ACC112 (cell line): Measurements from ENCODE around the gene SLCO4A1.
"Not testable (repeated sequence)": the region's sequence is repeated elsewhere in the genome, so short reads cannot be mapped to it uniquely, and the experiment has no call there.

Experiments
- H2AFZ ChIP-seq: fragments of 200-600 bp; sonication (generic); one replicate; pipeline ENCODE4 v1.6.0; 2017; ENCODE audit warnings: antibody characterized with exemption, low read length; ENCODE audit not compliant: unreplicated experiment
- H3K27ac ChIP-seq: fragments of 200-600 bp; sonication (generic); 2 replicates; pipeline ENCODE4 v1.5.1; 2014; ENCODE audit warnings: low read depth, mild to moderate bottlenecking, antibody characterized with exemption, low read length, moderate library complexity
- H3K27me3 ChIP-seq: fragments of 200-600 bp; sonication (generic); 2 replicates; pipeline ENCODE4 v1.6.1; 2014; ENCODE audit warnings: mild to moderate bottlenecking, antibody characterized with exemption, low read length, moderate library complexity, mixed read lengths; ENCODE audit not compliant: insufficient read depth
- H3K36me3 ChIP-seq: fragments of 200-600 bp; sonication (generic); 2 replicates; pipeline ENCODE4 v1.6.1; 2016; ENCODE audit warnings: mild to moderate bottlenecking, antibody characterized with exemption, low read length, moderate library complexity, mixed read lengths; ENCODE audit not compliant: insufficient read depth
- H3K4me1 ChIP-seq: fragments of 200-600 bp; sonication (generic); one replicate; pipeline ENCODE4 v1.6.1; 2016; ENCODE audit warnings: low read length, mixed read lengths; ENCODE audit not compliant: insufficient read depth, unreplicated experiment, control insufficient read depth
- H3K4me3 ChIP-seq: fragments of 200-600 bp; sonication (generic); 2 replicates; pipeline ENCODE4 v1.5.1; 2014; ENCODE audit warnings: mild to moderate bottlenecking, low read depth, low read length
- H3K79me2 ChIP-seq: fragments of 200-600 bp; sonication (generic); one replicate; pipeline ENCODE4 v1.6.0; 2016; ENCODE audit warnings: low read length; ENCODE audit not compliant: control insufficient read depth, unreplicated experiment, insufficient read depth

SLCO4A1 gene

GRCh38 chr20:62679978-62680589, 37.8 kb downstream of the SLCO4A1 start:
- no peak overlapping the region for H3K4me3 ChIP-seq
- H2AFZ ChIP-seq = no peak overlapping the region
- H3K27ac ChIP-seq = no peak overlapping the region
- H3K79me2 ChIP-seq = no peaks in the 10 kb centered on the region
- H3K27me3 ChIP-seq = peaks cover 46% of the 10 kb centered on the region
- H3K36me3 ChIP-seq = no peaks in the 10 kb centered on the region
- H3K4me1 ChIP-seq = no peaks in the 10 kb centered on the region

DNA sequence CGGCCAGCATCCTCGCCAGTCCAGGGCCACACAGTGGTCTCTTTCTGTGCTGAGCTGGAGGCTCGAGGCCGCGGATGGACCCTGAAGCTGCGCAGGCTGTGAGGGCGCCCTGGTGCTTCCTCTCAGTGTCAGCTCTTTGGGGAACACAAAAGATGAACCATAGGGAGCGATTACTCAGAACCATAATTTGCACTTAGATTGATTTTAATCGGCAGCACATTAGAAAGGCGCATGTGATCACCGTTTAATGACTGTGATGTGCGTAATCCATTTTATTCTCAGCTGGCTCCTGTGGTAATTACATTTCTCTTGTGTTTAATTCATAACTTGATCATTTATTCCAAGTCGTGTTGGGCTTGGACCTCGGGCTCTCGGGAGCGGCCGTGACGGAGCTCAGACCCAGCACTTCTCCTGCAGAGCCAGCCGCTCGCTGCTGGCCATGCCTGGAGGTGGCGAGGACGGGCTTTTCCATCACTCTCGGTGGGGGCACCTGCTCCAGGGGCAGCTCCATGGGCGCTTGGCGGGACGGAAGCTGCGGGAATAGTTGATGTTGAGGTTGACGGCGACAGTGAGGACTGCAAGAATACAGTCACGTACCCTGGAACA, 40.7 kb downstream of the SLCO4A1 start:
- Histone ChIP-seq H3K27ac (no peak overlapping the region), H3K36me3 (no peaks in the 10 kb centered on the region), H3K27me3 (peaks cover 46% of the 10 kb centered on the region), H2AFZ (no peak overlapping the region), H3K79me2 (no peaks in the 10 kb centered on the region), H3K4me1 (no peaks in the 10 kb centered on the region), H3K4me3 (no peak overlapping the region)

DNA sequence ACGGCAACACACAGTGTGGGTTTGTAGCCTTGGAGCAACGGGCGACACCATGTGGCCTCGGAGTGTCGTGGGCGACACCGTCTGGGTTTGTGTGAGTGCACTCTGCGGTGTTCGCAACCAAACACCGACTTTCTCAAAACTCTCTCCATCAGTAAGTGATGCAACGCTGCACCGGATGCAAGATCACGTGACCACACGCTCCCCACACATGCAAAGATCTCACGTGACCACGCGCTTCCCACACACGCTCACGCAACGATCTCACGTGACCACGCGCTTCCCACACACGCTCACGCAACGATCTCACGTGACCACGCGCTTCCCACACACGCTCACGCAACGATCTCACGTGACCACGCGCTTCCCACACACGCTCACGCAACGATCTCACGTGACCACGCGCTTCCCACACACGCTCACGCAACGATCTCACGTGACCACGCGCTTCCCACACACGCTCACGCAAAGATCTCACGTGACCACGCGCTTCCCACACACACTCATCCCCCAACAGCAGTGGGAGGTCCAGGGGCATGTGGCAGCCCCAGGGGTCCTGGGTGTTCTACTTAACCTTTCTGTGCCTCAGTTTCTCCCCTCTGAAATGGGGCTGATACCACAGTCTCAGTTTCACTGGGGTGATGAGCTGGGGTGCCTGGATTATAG, 41.5 kb downstream of the SLCO4A1 start:
- peaks cover 46% of the 10 kb centered on the region for H3K27me3 ChIP-seq
- not testable (repeated sequence) for H3K4me1 ChIP-seq

GRCh38 chr20:62684981-62685380, 42.7 kb downstream of the SLCO4A1 start:
- H3K36me3 ChIP-seq = no peaks in the 10 kb centered on the region
- H3K27me3 ChIP-seq = peaks cover 46% of the 10 kb centered on the region

More for the DNA sequence above, 41.5 kb downstream of the SLCO4A1 start:
- H3K27ac ChIP-seq, H3K79me2 ChIP-seq, H2AFZ ChIP-seq, H3K4me3 ChIP-seq, H3K36me3 ChIP-seq: not testable (repeated sequence)

GRCh38 chr20:62685781-62686555, 43.7 kb downstream of the SLCO4A1 start:
- Histone ChIP-seq H3K4me1 (no peaks in the 10 kb centered on the region), H3K27ac (no peak overlapping the region), H3K79me2 (no peaks in the 10 kb centered on the region), H2AFZ (no peak overlapping the region), H3K36me3 (no peaks in the 10 kb centered on the region), H3K27me3 (peaks cover 41% of the 10 kb centered on the region), H3K4me3 (no peak overlapping the region)

More at GRCh38 chr20:62684981-62685380, 42.7 kb downstream of the SLCO4A1 start:
- Histone ChIP-seq H2AFZ (no peak overlapping the region), H3K4me1 (no peaks in the 10 kb centered on the region), H3K79me2 (no peaks in the 10 kb centered on the region), H3K27ac (no peak overlapping the region), H3K4me3 (no peak overlapping the region)

GRCh38 chr20:62686869-62687830, 44.8 kb downstream of the SLCO4A1 start:
- H3K36me3 ChIP-seq = no peaks in the 10 kb centered on the region
- peaks cover 31% of the 10 kb centered on the region for H3K27me3 ChIP-seq
- no peaks in the 10 kb centered on the region for H3K79me2 ChIP-seq

DNA sequence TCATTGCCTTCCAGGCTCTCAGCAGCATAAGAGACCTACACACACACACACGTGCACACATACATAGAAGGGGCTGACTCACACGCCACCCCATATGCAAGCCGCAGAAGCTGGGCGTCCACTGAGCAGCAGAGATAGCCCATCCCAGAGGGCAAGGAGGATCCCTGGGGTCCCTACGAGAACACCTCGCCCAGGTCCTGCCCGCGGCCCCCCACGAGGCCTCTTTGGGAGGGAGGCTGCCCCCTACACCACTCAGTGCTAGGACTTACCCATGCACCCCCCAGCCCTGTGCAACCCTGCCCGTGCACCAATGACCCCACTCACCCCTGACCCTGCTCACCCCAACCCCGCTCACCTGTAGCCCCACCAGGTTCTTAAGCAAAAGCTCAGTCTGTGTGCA, 45.8 kb downstream of the SLCO4A1 start:
- no peaks in the 10 kb centered on the region for H3K79me2 ChIP-seq
- H3K36me3 ChIP-seq = no peaks in the 10 kb centered on the region
- peaks cover 21% of the 10 kb centered on the region for H3K27me3 ChIP-seq
- no peak overlapping the region for H3K4me3 ChIP-seq
- no peak overlapping the region for H2AFZ ChIP-seq
- no peak overlapping the region for H3K27ac ChIP-seq
- H3K4me1 ChIP-seq = no peaks in the 10 kb centered on the region

More at GRCh38 chr20:62686869-62687830, 44.8 kb downstream of the SLCO4A1 start:
- H2AFZ ChIP-seq = no peak overlapping the region
- no peak overlapping the region for H3K27ac ChIP-seq
- no peaks in the 10 kb centered on the region for H3K4me1 ChIP-seq
- no peak overlapping the region for H3K4me3 ChIP-seq

DNA sequence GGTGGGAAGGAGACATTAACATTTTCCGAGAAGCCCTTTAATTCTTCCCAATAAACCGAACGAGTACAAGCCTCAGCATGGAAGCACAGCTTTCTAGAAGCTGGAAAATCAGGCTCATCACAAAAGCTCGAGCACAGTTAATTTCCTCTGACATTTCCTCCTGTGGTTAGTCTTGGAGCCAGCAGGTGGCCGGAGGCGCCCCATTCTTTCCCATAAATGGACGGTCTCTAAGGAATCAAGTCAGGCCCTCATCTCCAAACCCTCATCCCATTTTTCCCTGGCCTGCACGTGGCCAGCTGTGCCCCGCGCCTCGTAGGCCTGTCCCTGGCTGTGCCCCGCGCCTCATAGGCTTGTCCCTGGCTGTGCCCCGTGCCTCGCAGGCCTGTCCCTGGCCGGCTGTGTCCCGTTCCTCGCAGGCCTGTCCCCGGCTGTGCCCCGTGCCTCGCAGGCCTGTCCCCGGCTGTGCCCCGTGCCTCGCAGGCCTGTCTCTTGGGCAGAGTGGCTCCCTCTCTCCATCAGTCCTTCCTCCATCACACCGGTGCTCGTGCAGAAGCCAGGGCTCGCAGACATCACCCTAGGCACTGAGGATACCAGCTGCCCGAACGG, 46.7 kb downstream of the SLCO4A1 start:
- no peaks in the 10 kb centered on the region for H3K4me1 ChIP-seq
- no peak overlapping the region for H2AFZ ChIP-seq
- peaks cover 24% of the 10 kb centered on the region for H3K27me3 ChIP-seq
- H3K27ac ChIP-seq = no peak overlapping the region
- H3K4me3 ChIP-seq = no peak overlapping the region
- H3K79me2 ChIP-seq = no peaks in the 10 kb centered on the region
- no peaks in the 10 kb centered on the region for H3K36me3 ChIP-seq

GRCh38 chr20:62689861-62690260, 47.6 kb downstream of the SLCO4A1 start:
- Histone ChIP-seq H3K4me1 (no peaks in the 10 kb centered on the region), H3K4me3 (no peak overlapping the region), H3K79me2 (no peaks in the 10 kb centered on the region), H3K36me3 (no peaks in the 10 kb centered on the region), H3K27me3 (peaks cover 19% of the 10 kb centered on the region), H3K27ac (no peak overlapping the region), H2AFZ (no peak overlapping the region)
